Smooth muscle cell (in vitro differentiated cells): ENCODE results near the gene HLA-DQA2. TPM values are rescaled to one million over a fixed set of nuclear protein-coding genes. Genes with fewer than 3 reads are reported as not detected.

Source experiments
- DNase-seq: peaks from one replicate; lab custom pipeline; 2025; ENCODE audit not compliant: unreplicated experiment; lab: John Stamatoyannopoulos, UW
- H2AFZ ChIP-seq: fragments of 200-600 bp; sonication (generic); 2 replicates; pipeline ENCODE4 v1.6.0; 2016; ENCODE audit warnings: antibody characterized with exemption, low read depth, mild to moderate bottlenecking
- H3F3A ChIP-seq: fragments of 200-600 bp; sonication (generic); 2 replicates; pipeline ENCODE4 v1.6.0; 2017; ENCODE audit warnings: antibody characterized with exemption, low read depth
- H3K27ac ChIP-seq: fragments of 200-600 bp; sonication (generic); 2 replicates; pipeline ENCODE4 v1.5.1; 2016; ENCODE audit warnings: low read depth, mild to moderate bottlenecking
- H3K27me3 ChIP-seq: fragments of 200-600 bp; sonication (generic); 2 replicates; pipeline ENCODE4 v1.6.1; 2016; ENCODE audit warnings: low read depth, mild to moderate bottlenecking
- H3K36me3 ChIP-seq: fragments of 200-600 bp; sonication (generic); 2 replicates; pipeline ENCODE4 v1.5.1; 2016; ENCODE audit warnings: low read depth
- H3K4me1 ChIP-seq: fragments of 200-600 bp; sonication (generic); 2 replicates; pipeline ENCODE4 v1.5.1; 2016; ENCODE audit warnings: low read depth
- H3K4me2 ChIP-seq: fragments of 200-600 bp; sonication (generic); 2 replicates; pipeline ENCODE4 v1.6.0; 2016; ENCODE audit warnings: mild to moderate bottlenecking
- H3K4me3 ChIP-seq: fragments of 200-600 bp; sonication (generic); 2 replicates; pipeline ENCODE4 v1.5.1; 2016; ENCODE audit warnings: mild to moderate bottlenecking
- H3K79me2 ChIP-seq: fragments of 200-600 bp; sonication (generic); 2 replicates; pipeline ENCODE4 v1.6.0; 2016; ENCODE audit warnings: low read depth, mild to moderate bottlenecking
- H3K9ac ChIP-seq: fragments of 200-600 bp; sonication (generic); 2 replicates; pipeline ENCODE4 v1.6.0; 2016; ENCODE audit warnings: low read depth
- H3K9me3 ChIP-seq: fragments of 200-600 bp; sonication (generic); replicated peaks from 2 replicates; pipeline ENCODE4 v1.5.1; 2016; ENCODE audit warnings: low read depth
- H4K20me1 ChIP-seq: fragments of 200-600 bp; sonication (generic); 2 replicates; pipeline ENCODE4 v1.6.0; 2016; ENCODE audit warnings: low read depth
- CTCF ChIP-seq: fragments of 200-600 bp; sonication (generic); IDR thresholded peaks from 2 replicates; pipeline ENCODE4 v1.5.1; 2017; ENCODE audit warnings: borderline replicate concordance, mild to moderate bottlenecking, antibody characterized with exemption; ENCODE audit not compliant: insufficient read depth, poor library complexity, severe bottlenecking
- WGBS: methylation state at CpG from one replicate; pipeline ENCODE4 v1.1.7; 2016; ENCODE audit warnings: low lambda C conversion rate; 5-methylcytosine and 5-hydroxymethylcytosine counted together
- polyA plus RNA-seq: library from polyadenylated mRNA; unstranded; fragments of >200 nt; fragmentation: Nextera tagmentation; extraction: Ambion mirVana; gene quantifications from 2 replicates; pipeline ENCODE4 v1.2.1, GENCODE V29; 2016
- total RNA-seq: library from RNA; depleted of rRNA; stranded (reverse); fragments of >200 nt; gene quantifications from 2 replicates; pipeline ENCODE4 v1.2.3, GENCODE V29; 2014

The HLA-DQA2 gene
- total and polyA plus RNA-seq, 2 experiments from 2014 or later, result not detected

DNA sequence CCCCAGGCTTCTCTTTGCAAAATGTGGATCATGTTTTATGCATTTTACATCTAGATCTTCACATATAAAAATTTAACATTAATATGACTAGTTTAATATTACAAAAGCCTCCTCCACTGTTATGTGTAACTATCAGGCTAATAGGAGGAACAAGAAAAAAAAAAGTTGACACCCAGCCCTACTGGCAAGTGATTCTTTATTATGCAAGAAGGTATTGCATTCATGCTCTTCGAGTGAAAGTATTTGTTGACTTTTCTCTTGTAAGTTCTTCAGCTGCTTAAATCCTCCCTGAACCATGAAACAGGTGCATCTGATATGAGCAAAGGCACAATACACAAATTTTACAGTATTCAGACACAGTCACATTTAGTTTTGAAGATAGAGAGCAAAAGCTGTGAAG is 22.9 kb downstream of the HLA-DQA2 start:
- Histone ChIP-seq H3K4me1 (no peaks in the 10 kb centered on the region), H3K9me3 (no peaks in the 10 kb centered on the region), H3K4me2 (no peak overlapping the region), H3K36me3 (no peaks in the 10 kb centered on the region), H3K79me2 (no peaks in the 10 kb centered on the region), H3K27me3 (peaks cover 16% of the 10 kb centered on the region), H3K9ac (no peak overlapping the region), H3K27ac (no peak overlapping the region), H4K20me1 (no peaks in the 10 kb centered on the region), H3K4me3 (no peak overlapping the region), H3F3A (no peaks in the 10 kb centered on the region), H2AFZ (no peak overlapping the region)
- no peak for TF ChIP-seq CTCF
- 55% methylated on average over 1 of the region's 1 CpG for WGBS
- DNase-seq, result no peak

GRCh38 chr6:32772656-32773055 is 31.5 kb downstream of the HLA-DQA2 start:
- no peak for DNase-seq
- Histone ChIP-seq H3K79me2 (no peaks in the 10 kb centered on the region), H3F3A (no peaks in the 10 kb centered on the region), H3K9me3 (no peaks in the 10 kb centered on the region), H3K36me3 (no peaks in the 10 kb centered on the region), H4K20me1 (no peaks in the 10 kb centered on the region), H3K4me1 (no peaks in the 10 kb centered on the region), H2AFZ (no peak overlapping the region), H3K27ac (no peak overlapping the region), H3K9ac (no peak overlapping the region), H3K4me2 (no peak overlapping the region), H3K27me3 (peaks cover 9% of the 10 kb centered on the region), H3K4me3 (no peak overlapping the region)
- WGBS, result 58% methylated on average over 1 of the region's 1 CpG
- TF ChIP-seq CTCF, result no peak

DNA sequence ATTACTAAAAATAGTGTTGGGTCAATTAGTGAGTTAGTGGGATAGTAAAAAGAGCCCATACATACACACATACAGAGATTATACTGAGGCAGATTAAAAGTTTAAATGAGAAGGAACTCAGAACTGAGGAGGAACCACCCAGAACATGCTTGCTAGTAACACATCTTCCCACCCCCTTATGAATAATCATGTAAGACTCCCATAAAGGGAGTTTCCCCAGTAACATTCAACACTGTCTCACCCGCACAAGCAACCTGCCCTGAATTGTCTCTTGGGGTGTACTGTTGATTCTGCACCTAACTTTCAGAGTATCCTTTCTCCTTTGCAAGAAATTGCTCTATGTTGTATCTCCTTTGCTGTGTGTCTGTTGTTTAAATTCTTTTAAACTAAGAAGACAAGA is 33.2 kb downstream of the HLA-DQA2 start:
- no peaks in the 10 kb centered on the region for H3K4me1 ChIP-seq
- H4K20me1 ChIP-seq, result no peaks in the 10 kb centered on the region
- H3K4me3 ChIP-seq, result no peak overlapping the region
- H3K79me2 ChIP-seq, result no peaks in the 10 kb centered on the region
- no peaks in the 10 kb centered on the region for H3K9me3 ChIP-seq
- H3K9ac ChIP-seq, result no peak overlapping the region
- no peak for DNase-seq
- H3K4me2 ChIP-seq, result no peak overlapping the region
- H3F3A ChIP-seq, result no peaks in the 10 kb centered on the region
- WGBS, result 75% methylated on average over 1 of the region's 1 CpG
- H2AFZ ChIP-seq, result no peak overlapping the region
- no peaks in the 10 kb centered on the region for H3K36me3 ChIP-seq
- no peak overlapping the region for H3K27ac ChIP-seq
- no peak for TF ChIP-seq CTCF
- peaks cover 7% of the 10 kb centered on the region for H3K27me3 ChIP-seq

DNA sequence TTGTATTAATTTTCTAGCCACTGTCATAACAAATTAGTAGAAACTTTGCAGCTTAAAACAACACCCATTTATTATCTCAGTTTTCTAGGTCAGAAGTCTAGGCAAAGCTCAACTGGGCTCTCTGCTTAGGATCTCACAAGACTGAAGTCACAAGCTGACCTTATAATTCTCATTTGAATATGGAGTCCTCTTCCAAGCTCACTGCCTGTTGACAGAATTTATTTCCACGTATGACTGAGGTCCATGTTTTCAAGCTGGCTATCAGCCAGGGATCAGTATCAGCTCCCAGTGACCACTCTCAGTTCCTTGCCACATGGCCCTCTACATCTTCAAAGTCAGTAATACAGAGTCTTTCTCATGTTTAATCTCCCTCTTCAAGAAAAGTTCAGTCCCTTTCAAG is 33.9 kb downstream of the HLA-DQA2 start:
- H3K27me3 ChIP-seq, result peaks cover 7% of the 10 kb centered on the region
- no peaks in the 10 kb centered on the region for H3K36me3 ChIP-seq
- 53% methylated on average over 1 of the region's 1 CpG for WGBS
- no peak overlapping the region for H3K4me3 ChIP-seq
- DNase-seq, result no peak
- H3K27ac ChIP-seq, result no peak overlapping the region
- no peaks in the 10 kb centered on the region for H3F3A ChIP-seq
- no peaks in the 10 kb centered on the region for H3K9me3 ChIP-seq
- no peaks in the 10 kb centered on the region for H3K79me2 ChIP-seq
- no peak overlapping the region for H3K9ac ChIP-seq
- H3K4me2 ChIP-seq, result no peak overlapping the region
- no peaks in the 10 kb centered on the region for H3K4me1 ChIP-seq
- no peak overlapping the region for H2AFZ ChIP-seq
- TF ChIP-seq CTCF, result no peak
- no peaks in the 10 kb centered on the region for H4K20me1 ChIP-seq
